ENCODE data around the gene LHX2.

The LHX2 gene

DNA sequence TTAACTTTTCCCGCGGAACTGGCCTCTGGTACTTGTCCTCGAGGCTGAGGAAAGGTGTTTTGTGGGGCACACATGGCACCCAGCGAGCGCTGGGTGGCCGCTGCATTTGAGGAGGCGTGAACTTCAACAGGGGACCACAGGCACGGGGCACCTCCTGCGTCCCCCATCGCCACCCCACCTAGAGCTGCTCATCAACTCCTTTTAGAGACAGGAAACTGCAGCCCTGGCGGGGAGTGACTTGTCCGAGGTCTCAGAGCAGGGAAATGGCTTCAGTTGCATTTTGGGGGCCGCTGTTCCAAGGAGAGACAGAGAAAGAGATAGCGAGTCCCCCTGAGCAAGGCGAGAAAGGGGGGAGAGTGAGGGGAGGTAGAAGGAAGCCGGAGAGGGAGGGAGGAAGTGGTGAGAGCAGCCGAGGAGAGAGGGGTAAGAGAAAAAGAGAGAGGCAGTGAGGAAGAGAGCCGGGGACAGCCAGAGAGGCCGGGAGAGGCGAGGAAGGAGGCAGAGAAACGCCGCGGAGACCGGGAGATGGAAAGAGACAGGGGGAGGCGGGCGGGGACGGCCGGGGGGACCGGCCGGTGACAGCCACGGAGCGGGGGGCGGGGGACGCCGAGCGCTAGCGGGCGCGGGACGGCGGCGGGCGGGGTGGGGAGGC, 12.5 kb upstream of the LHX2 start:
- no peak for DNase-seq (ENCODE audit: low read depth, low spot score)

- no peak for DNase-seq (ENCODE audit: low read depth, low spot score)
These were observed 11.9 kb upstream of the LHX2 start for GRCh38 chr9:123999661-124000060.

DNA sequence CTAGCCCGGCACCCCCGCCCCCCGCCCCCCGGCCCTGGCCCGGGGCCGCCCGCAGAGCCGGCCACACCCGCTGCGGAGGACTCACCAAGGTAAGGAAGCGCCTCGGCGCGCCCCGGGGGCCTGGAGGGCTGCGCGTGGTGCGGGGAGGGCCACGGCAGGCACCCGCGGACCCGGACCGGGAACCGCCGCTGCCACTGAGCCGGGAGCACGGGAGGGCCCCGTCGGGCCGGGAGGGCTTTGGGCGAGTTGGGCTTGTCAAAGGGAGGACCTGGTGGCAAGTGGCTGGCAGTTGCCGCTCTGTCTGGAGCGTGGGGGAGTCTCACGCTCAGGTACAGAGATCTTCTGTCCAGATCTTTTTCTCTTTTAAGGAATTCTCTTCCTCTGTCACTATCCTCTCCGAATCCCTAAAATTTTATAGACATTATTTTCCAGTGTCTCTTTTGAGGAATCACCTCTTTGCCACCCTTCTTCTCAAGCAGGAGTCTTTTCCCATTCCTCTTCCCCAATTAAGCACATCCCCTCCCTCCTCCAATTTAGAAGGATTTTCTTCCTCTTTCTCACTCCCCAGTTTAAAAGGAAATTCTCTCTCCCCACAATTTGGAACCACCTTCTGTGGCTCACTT, 11.3 kb upstream of the LHX2 start:
- DNase-seq (ENCODE audit: low read depth, low spot score), result no peak

GRCh38 chr9:124000784-124001457, 10.6 kb upstream of the LHX2 start:
- DNase-seq (ENCODE audit: low read depth, low spot score), result no peak

DNA sequence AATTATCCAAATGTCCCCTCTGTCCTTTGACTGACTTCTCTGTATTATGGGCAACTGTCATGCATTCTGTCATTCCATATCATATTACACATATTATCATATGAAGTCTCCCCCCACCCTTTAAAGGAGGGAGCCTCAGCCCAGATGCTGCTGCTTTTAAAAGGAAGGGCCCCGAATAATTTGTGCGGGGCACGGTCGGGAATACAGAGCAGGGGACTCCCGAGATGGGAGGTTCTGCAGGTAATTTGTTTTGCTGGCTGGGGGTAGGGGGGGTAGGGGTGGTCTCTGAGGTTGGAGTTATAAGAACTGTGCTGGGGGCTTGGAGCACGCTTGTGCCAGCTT, 10.1 kb upstream of the LHX2 start:
- DNase-seq (ENCODE audit: low read depth, low spot score), result no peak

DNA sequence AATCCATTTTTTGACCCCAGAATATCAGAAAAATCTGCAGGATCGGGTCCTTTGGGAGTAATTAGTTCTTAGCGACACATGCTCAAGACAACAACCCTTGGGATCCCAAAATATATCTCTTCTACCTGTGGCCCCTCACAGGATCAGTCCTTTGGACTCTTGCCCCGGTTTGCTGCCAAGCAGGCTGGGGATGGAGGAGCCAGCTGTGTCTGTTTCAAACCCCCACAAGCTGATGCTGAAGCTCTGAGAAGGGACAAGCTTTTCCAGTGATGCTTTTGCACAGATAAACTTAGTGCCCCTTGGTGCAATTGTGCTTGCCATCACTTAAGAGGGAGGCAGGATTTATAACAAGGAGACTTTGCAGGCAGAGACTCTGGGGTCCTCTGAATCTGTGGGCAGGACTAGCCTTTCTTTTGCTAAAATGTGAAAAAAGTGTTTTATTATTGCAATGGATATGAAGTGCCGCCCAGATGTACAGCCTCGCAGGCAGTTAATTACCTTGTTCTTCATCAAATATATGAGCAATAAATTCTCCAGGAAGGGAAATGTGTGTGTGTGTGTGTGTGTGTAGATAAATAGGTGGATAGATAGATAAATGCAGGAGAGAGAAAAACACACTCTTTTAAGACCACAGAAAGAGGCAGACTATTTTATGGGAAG, 9.6 kb upstream of the LHX2 start:
- DNase-seq (ENCODE audit: low read depth, low spot score), result no peak

DNA sequence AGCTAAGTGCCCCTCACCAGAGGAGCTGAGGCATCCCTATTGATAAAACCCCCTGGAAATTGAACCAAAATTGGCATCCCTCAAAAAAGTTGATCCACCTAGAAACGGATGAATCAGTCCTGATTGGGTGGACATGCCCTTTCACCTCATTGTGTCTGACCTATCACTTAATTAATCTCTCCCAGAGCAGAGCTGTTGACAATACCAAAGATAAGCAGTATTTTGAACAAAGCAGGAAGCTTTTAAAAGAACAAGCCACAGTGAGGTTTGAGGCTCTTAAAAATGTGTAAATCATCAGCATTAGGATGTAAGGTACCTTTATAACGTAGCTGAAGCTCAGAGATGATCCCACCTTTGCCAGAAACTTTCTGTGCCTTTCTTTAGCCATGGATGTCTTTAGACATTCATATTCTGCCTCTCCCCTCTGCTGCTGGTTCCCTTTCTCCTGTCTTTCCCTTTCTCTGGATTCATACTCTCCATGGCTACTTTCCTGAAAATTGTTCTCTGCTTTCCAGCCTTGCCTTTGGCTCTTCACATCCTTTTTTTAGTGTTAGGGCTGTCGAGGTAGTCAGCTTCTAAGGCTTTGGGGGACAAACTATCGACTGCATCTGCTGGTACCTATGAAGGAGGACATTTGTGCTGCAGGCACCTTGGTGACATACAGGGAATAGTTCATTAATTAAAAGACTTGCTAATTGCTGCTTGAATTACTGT, 7.8 kb upstream of the LHX2 start:
- no peak for DNase-seq (ENCODE audit: low read depth, low spot score)

- no peak for DNase-seq (ENCODE audit: low read depth, low spot score)
These were observed 7.0 kb upstream of the LHX2 start for GRCh38 chr9:124004593-124004992.

DNA sequence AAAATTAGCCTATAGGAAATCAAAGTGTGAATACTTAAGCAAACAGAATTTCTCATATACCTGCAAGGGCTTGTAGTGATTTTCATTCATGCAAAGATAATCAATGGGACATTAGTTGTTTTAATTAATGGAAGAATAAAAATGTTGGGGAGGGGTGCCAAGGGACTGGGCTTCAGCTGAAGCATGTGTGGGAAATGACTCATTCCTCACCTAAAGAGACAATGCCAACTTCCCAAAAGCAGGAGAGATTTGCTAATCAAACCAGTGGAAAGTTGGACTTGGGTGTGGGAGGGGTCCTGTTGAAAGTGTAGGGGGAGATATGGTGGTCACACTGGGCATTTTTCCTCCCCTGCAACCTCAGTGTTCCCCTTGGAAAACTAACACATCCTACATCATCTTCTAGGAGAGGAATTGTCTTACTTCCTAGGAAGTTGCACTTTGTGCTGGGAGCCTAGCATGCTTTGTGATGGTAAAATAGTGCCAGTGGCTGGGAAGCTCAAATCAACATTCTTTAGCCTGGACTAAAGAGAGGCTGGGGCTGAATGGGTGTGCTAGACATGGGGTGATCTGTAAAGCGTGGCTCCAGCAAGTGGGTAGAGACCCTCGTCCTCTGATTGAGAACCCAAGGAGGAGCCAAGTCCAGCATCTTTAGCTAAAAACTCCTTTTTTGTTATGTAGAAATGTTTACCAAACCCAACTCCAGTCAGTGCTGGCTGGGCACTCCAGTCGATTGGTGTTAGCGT, 6.4 kb upstream of the LHX2 start:
- no peak for DNase-seq (ENCODE audit: low read depth, low spot score)

DNA sequence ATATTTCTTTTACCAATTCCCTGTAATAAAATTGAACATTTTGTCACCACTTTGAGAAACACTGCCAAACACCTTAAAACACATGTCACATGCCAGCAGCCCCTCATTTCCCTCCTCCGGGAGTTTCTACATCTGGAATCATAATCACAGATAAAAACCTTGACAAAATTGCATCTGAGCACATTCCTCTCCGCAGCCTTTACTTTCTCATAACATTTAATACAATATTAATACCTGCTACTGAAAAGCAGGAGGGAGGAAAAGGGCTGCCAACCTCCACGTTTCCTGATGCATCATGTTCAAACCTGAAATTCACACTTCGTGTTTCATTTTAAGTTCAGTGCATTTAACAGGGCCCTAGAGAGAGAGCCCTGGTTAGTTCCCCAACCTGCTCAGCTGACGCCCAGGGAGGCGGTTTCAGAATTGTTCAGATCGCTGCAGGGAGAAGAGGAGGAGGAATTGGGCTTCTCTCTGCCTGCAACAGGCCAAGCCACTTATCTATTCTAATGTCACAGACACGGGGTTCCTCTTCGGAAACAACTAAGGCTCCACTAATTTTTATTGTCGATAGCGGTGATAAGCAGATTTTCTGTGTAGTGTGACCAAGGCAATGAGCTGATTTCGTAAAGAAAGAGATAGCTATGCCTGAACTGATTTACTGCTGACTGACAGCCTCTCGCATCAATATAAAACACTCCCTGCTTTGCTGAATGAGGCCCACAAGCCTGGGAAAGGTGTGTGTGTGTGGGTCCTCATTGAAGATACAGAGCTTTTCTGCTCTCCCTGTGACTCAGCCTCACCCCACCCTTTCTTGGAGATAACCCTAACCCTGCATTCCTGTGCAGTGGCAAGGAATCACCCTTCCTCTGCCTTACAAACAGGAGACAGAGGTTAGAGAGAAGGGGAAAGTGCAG, 4.9 kb upstream of the LHX2 start:
- no peak for DNase-seq (ENCODE audit: low read depth, low spot score)

DNA sequence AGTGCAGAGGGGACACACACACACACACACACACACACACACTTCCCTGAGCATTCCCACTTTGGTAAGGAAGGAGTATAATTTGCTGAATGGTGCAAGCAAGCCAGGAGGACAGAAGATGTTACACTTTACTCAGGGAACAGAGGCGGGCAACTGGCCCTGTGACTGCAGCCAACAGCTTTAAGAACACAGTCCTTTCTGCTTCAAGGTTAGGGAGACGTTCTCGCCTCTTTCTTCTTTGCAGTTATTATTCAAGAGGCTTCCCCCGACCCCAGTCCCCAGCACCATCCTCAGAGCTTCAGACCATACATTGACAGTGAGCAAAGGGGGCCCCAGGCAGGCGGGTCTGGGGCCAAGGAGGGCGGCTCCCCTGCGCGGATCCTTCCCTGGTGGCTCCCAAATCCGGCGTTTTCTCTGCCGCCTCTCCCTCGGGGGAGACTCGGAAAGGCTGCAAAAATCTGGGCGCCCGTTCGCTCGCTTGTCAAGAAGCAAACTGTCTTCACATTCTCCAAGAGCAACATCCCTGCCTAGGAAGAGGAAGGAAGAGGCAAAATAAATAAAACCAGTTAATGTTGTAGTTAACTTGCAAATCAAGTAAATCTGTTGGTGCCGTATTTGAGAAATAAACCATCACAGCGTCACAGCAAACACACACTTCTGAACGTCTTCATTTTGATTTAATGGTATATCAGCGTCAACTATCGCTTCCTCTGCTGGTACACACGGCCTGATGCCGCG, 3.8 kb upstream of the LHX2 start:
- no peak for DNase-seq (ENCODE audit: low read depth, low spot score)

GRCh38 chr9:124008303-124008693, 3.3 kb upstream of the LHX2 start:
- DNase-seq (ENCODE audit: low read depth, low spot score), result no peak

GRCh38 chr9:124008694-124009530, 2.7 kb upstream of the LHX2 start:
- DNase-seq (ENCODE audit: low read depth, low spot score), result no peak

GRCh38 chr9:124009531-124010217, 1.9 kb upstream of the LHX2 start:
- DNase-seq (ENCODE audit: low read depth, low spot score), result no peak

DNA sequence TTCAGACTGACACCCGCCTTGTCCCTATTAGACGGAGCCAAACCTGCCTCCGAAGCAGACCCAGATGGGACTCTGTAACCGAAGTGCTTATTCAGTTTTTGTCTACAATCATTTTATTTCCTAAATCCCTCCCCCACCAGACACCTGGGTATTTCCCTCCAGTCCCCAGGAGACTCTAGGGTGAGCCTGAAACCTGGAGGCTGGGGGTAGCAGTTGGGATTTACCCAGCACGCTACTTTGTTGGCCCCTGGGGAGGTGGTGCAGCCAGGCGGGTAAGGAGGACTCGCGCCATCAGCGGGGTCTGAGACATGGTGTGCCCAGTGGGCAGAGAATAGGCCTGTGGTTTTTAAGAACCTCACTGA, 1.3 kb upstream of the LHX2 start:
- no peak for DNase-seq (ENCODE audit: low read depth, low spot score)

DNA sequence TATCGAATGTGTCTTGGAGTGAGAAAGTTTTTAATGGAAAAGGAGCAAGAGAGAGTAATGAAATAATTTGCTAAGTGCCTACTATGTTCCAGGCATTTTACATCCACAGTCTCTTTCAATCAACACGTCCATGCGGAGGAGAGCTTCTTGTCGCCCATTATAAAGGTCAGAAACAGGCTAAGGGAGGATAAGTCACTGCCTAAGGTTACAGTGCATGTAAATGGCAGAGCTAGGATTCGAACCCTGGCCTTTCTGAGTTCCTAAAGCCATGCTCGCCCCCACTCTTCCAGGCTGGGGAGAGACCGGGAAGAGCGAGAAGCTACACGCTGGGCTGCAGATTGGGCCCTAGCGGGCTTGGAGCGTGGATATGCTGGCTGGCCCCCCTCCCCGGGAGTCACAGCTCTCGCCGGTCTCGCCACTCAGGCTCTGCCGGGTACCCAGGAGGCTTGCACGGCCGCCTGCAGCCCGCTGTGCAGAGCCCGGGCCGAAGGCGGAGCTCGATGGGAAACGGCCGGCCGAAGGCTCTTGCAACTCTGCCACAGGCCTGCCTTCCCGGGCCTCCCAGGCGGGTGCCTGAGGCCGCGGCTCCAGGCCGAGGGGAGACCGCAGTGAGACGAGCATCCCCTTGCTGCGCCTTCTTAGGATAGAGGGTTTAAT, 775 bp upstream of the LHX2 start:
- DNase-seq (ENCODE audit: low read depth, low spot score), result no peak

- no peak for DNase-seq (ENCODE audit: low read depth, low spot score)
These were observed 1.1 kb downstream of the LHX2 start for GRCh38 chr9:124012368-124013301.

Measured in activated naive CD8-positive, alpha-beta T cell treated with anti-CD3 and anti-CD28 coated beads, Interleukin-2, amount 50 U/mL, for 16 hours (primary cell).